Activated CD4-positive, alpha-beta T cell treated with anti-CD3 and anti-CD28 coated beads, Interleukin-2, amount 10 ng/mL, durations not matched to agents 7 days and 5 days (primary cell): ENCODE measurements around the gene TRIM14. TPM values are rescaled to one million over a fixed set of nuclear protein-coding genes. Genes with fewer than 3 reads are reported as not detected.
"Not testable (repeated sequence)": the region's sequence is repeated elsewhere in the genome, so short reads cannot be mapped to it uniquely, and the experiment has no call there.

Experiments used
- CTCF ChIA-PET: fragments of 350-600 bp; sonication (Branson Sonifier 250); formaldehyde crosslinking; loops from one replicate; lab custom pipeline; 2021; ENCODE audit warnings: antibody characterized with exemption; lab: Charles Lee
- POLR2A ChIA-PET: fragments of 350-600 bp; sonication (Branson Sonifier 250); formaldehyde crosslinking; loops from one replicate; lab custom pipeline; 2021; ENCODE audit warnings: antibody characterized with exemption; lab: Charles Lee
- DNase-seq: peaks from one replicate; pipeline ENCODE4 v3.0.0-alpha.2; 2020
- H3K27ac Mint-ChIP-seq: one replicate; pipeline ENCODE4 v1.8.0; 2021; ENCODE audit warnings: mild to moderate bottlenecking, moderate library complexity, mixed read lengths
- H3K27me3 Mint-ChIP-seq: one replicate; pipeline ENCODE4 v1.8.0; 2021; ENCODE audit warnings: mixed read lengths
- H3K36me3 Mint-ChIP-seq: one replicate; pipeline ENCODE4 v1.8.0; 2021; ENCODE audit warnings: low read depth, mixed read lengths
- H3K4me1 Mint-ChIP-seq: one replicate; pipeline ENCODE4 v1.8.0; 2021; ENCODE audit warnings: mixed read lengths
- H3K4me3 Mint-ChIP-seq: one replicate; pipeline ENCODE4 v1.8.0; 2021; ENCODE audit warnings: mild to moderate bottlenecking, moderate library complexity, mixed read lengths
- H3K9me3 Mint-ChIP-seq: one replicate; pipeline ENCODE4 v1.8.0; 2021; ENCODE audit warnings: mixed read lengths
- total RNA-seq, 2 experiments: library from RNA; stranded (reverse); gene quantifications; one replicate each; pipeline ENCODE4 v1.2.3, GENCODE V29; 2021

Gene TRIM14
- total RNA-seq, 2 experiments from 2014 or later = 116 to 124 TPM

DNA sequence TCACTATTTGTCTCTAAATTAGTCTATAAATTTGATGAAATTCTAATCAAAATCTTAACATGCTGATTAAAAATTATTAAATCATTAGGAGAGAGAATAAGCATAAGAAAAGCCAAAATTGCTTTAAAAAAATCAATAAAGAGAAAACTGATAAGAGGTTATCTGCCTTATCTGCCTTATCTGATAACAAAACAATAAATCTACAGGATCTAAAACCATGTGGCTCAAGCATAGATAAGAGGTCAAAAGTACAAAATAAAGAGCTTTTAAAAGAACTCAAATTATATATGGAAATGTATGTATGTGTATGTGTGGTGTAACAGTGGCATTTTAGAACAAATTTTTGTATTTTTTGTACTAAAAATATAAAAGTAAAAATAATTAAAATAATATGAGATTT is 18.6 kb downstream of the TRIM14 start:
- POLR2A ChIA-PET = interaction anchor here (0.6 kb wide), 1 partner anchor 157 kb away, joined by 5 read pairs; no protein-coding TSS in a partner anchor
- Mint-ChIP-seq H3K9me3 (peaks cover under 1% of the 10 kb centered on the region), H3K36me3 (peaks cover 71% of the 10 kb centered on the region), H3K27ac (peak overlapping the region; percentile 88), H3K27me3 (no peaks in the 10 kb centered on the region), H3K4me3 (peak overlapping the region; percentile 44), H3K4me1 (peaks cover 83% of the 10 kb centered on the region)
- CTCF ChIA-PET = interaction anchor here (0.6 to 7.1 kb wide), 4 partner anchors 11 to 26 kb away, joined by 3 to 39 read pairs (median 6); partner anchors contain the start of gene TRIM14
- no peak for DNase-seq

DNA sequence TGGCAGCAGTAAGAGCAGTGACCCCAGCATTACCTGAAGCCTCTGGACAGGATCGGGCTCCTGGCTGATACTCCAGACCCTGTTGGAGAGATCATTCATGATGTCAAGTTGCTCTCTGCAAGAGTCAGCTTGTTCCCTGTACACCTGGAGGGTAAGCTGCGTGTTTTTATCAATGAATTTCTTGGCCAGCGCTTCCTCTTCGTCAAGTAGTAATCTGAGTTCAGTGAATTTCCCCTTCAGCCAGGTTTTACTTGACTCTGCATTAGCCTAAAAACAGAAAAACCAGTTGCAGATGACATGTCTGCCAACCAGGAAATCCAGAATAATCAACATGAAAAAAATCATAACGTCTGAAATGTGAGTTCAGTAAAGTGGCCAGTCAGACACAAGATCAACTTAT is 19.1 kb downstream of the TRIM14 start:
- H3K4me3 Mint-ChIP-seq = peak overlapping the region; percentile 44
- H3K27ac Mint-ChIP-seq = peak overlapping the region; percentile 88
- H3K9me3 Mint-ChIP-seq = no peaks in the 10 kb centered on the region
- H3K4me1 Mint-ChIP-seq = peaks cover 78% of the 10 kb centered on the region
- no peaks in the 10 kb centered on the region for H3K27me3 Mint-ChIP-seq
- ChIA-PET POLR2A (no interaction called here), CTCF (interaction anchor here (7.1 kb wide), 1 partner anchor 13 kb away, joined by 39 read pairs; no protein-coding TSS in a partner anchor)
- DNase-seq = peak; percentile 23
- peaks cover 70% of the 10 kb centered on the region for H3K36me3 Mint-ChIP-seq

DNA sequence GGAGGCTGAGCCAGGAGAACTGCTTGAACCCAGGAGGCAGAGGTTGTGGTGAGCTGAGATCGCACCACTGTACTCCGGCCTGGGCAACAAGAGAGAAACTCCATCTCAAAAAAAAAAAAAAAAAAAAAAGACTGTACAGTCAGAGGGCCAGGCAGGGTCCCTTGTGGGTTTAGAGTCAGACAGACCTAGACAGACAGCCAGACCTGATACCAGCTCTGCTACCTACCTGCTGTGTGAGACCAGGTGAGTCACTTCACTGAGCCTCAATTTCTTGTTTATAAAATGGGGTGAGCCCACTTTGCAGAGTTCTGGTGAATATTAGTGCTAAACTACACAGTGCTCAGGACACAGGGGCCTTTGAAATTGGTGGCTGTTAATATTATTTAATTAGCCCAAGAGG is 19.7 kb downstream of the TRIM14 start:
- H3K4me1 Mint-ChIP-seq = peaks cover 76% of the 10 kb centered on the region
- H3K27me3 Mint-ChIP-seq = no peaks in the 10 kb centered on the region
- ChIA-PET CTCF (interaction anchor here (2.3 to 7.1 kb wide), 2 partner anchors 12 to 19 kb away, joined by 9 to 39 read pairs; partner anchors contain the start of gene TRIM14), POLR2A (interaction anchor here (0.6 kb wide), 1 partner anchor 43 kb away, joined by 5 read pairs; no protein-coding TSS in a partner anchor)
- peaks cover 70% of the 10 kb centered on the region for H3K36me3 Mint-ChIP-seq
- H3K9me3 Mint-ChIP-seq = no peaks in the 10 kb centered on the region
- H3K4me3 Mint-ChIP-seq = no peak overlapping the region
- peak overlapping the region; percentile 88 for H3K27ac Mint-ChIP-seq
- DNase-seq = no peak

DNA sequence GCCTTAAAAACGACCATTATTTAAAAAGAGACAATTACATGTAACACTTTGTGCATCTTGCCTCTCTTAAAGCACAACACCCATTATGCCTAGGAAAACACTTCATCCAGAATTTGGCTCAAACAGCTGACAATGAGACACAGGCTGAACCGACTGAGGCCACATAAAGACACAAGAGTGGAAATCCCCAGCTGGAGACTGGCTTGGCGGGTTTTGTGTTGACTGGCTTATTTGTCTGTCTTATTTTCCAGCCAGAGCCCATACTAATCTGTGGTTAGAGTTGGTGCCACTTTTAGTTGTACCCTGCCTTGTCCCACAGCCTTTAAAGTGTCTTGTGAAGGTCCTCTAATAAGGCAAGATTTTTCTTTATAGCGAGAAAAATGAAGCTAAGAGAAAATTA is 21.2 kb downstream of the TRIM14 start:
- no peak overlapping the region for H3K4me3 Mint-ChIP-seq
- DNase-seq = peak; percentile 34
- H3K9me3 Mint-ChIP-seq = no peaks in the 10 kb centered on the region
- no peaks in the 10 kb centered on the region for H3K27me3 Mint-ChIP-seq
- CTCF ChIA-PET = interaction anchor here (0.6 to 7.1 kb wide), 12 partner anchors 9 to 160 kb away, joined by 3 to 39 read pairs (median 4); partner anchors contain the start of gene TRIM14
- peaks cover 72% of the 10 kb centered on the region for H3K4me1 Mint-ChIP-seq
- peak overlapping the region; percentile 19 for H3K27ac Mint-ChIP-seq
- H3K36me3 Mint-ChIP-seq = peaks cover 69% of the 10 kb centered on the region
- POLR2A ChIA-PET = interaction anchor here (0.9 kb wide), 1 partner anchor 23 kb away, joined by 3 read pairs; no protein-coding TSS in a partner anchor

DNA sequence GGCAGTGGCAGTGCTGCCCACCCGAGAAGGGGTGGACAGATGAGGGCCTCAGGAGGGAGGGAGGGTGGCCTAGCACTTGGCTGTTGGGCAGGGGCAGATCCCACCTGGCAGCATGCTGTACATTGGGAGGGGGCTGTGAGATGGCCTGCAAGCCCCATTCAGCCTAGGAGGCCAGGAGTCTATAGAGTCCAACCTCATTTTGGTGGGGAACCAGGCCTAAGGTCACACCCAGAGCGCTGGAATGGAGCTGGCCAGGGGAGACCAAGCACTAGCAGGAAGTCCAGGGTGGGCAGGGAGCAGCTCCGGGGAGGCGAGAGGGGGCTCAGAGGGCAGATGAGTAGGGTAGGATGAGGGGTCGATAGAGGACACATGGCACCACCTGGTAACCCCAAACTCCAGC is 22.9 kb downstream of the TRIM14 start:
- no peaks in the 10 kb centered on the region for H3K27me3 Mint-ChIP-seq
- H3K27ac Mint-ChIP-seq = no peak overlapping the region
- H3K9me3 Mint-ChIP-seq = no peaks in the 10 kb centered on the region
- H3K4me3 Mint-ChIP-seq = no peak overlapping the region
- peaks cover 60% of the 10 kb centered on the region for H3K4me1 Mint-ChIP-seq
- POLR2A ChIA-PET = no interaction called here
- no peak for DNase-seq
- H3K36me3 Mint-ChIP-seq = peaks cover 78% of the 10 kb centered on the region
- CTCF ChIA-PET = interaction anchor here (0.6 to 7.1 kb wide), 3 partner anchors 9 to 33 kb away, joined by 3 to 39 read pairs (median 3); no protein-coding TSS in a partner anchor

DNA sequence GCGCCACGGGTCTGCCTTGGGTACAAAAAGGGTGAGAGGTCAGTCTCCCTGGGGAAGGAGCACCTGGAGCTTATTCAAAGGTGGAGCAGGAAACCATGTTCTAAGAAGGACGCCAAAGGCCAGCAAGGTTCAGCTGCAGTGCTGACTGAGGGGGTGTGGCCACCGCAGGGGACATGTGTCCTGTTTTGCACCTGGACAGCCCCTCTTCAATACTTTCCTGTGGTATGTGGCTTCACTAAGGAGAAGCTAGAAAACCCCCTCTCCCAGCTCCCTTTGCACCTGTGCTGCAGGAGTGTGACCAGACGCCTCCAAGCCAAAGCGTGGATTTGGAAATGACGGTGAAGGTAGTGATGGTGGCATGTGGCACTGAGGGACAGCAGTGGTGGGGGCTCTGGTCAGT is 23.6 kb downstream of the TRIM14 start:
- Mint-ChIP-seq H3K4me1 (peaks cover 58% of the 10 kb centered on the region), H3K36me3 (peaks cover 81% of the 10 kb centered on the region), H3K27ac (peak overlapping the region; percentile 70), H3K4me3 (no peak overlapping the region), H3K27me3 (no peaks in the 10 kb centered on the region), H3K9me3 (no peaks in the 10 kb centered on the region)
- no peak for DNase-seq
- ChIA-PET POLR2A (no interaction called here), CTCF (interaction anchor here (1.6 to 7.1 kb wide), 2 partner anchors 8 to 13 kb away, joined by 3 to 39 read pairs; no protein-coding TSS in a partner anchor)

DNA sequence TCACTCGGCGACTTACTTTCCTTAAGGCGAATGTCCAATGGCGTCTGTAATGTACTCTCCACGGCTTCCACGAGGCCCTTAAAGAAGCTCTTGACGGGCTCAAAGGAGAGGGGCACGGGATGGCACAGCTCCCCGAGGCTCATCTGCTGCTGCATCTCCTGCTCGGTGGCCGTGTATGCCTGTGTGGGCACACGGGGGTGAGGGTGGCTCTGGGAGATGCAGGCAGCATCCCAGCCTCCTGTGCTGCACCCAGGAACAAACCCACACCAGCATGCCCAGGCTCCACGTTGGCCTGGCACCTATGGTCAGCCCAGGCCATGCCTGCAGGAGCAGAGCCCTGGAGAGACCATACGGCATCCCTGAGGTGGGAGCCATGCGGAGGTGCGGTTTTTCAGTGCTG is 24.2 kb downstream of the TRIM14 start:
- CTCF ChIA-PET = interaction anchor here (1.6 to 7.1 kb wide), 2 partner anchors 8 to 12 kb away, joined by 3 to 39 read pairs; no protein-coding TSS in a partner anchor
- Mint-ChIP-seq H3K4me1 (peaks cover 57% of the 10 kb centered on the region), H3K4me3 (no peak overlapping the region), H3K27ac (peak overlapping the region; percentile 79), H3K36me3 (peaks cover 79% of the 10 kb centered on the region), H3K27me3 (no peaks in the 10 kb centered on the region), H3K9me3 (no peaks in the 10 kb centered on the region)
- POLR2A ChIA-PET = no interaction called here
- no peak for DNase-seq

DNA sequence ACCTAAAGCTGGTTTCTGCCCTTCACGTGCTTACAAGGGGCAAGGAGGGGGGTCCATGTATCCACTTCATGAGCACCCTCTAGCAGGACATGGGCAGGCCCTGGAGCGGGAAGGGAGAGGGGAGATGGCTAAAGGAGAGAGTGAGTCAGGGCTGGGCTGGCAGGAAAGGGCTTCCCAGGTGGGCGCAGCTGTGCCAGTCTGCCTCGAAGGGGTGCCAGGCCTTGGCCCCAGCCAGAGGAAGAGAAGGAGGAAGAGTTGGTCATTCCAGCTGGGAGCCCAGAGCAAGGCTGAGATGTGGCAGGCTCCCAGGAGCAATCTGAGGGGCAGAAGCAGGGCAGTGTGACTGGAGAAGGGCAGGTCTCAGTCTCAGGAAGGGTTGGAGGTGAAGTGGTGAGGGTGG is 24.7 kb downstream of the TRIM14 start:
- CTCF ChIA-PET = interaction anchor here (7.1 kb wide), 1 partner anchor 7 kb away, joined by 39 read pairs; no protein-coding TSS in a partner anchor
- no peak for DNase-seq
- H3K27ac Mint-ChIP-seq = peak overlapping the region; percentile 79
- peaks cover 56% of the 10 kb centered on the region for H3K4me1 Mint-ChIP-seq
- H3K36me3 Mint-ChIP-seq = peaks cover 79% of the 10 kb centered on the region
- no peak overlapping the region for H3K4me3 Mint-ChIP-seq
- no peaks in the 10 kb centered on the region for H3K9me3 Mint-ChIP-seq
- POLR2A ChIA-PET = no interaction called here
- H3K27me3 Mint-ChIP-seq = no peaks in the 10 kb centered on the region

DNA sequence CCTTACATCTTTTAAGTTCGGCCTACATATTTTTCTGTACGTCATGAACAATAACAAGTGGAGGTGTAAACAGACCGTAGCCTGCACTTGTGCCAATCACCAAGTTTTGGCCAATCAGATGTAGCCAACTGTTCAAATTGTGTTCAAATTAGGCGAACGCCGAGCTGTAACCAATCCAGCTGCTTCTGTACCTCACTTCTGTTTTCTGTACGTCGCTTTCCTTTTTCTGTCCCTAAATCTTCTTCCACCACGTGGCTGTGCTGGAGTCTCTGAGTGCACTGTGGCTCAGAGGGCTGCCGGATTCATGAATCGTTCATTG is 26.4 kb downstream of the TRIM14 start:
- DNase-seq = no peak
- Mint-ChIP-seq H3K27ac (no peak overlapping the region), H3K36me3 (peaks cover 75% of the 10 kb centered on the region), H3K27me3 (no peaks in the 10 kb centered on the region), H3K4me3 (no peak overlapping the region), H3K9me3 (no peaks in the 10 kb centered on the region), H3K4me1 (peaks cover 46% of the 10 kb centered on the region)
- POLR2A ChIA-PET = no interaction called here
- CTCF ChIA-PET = interaction anchor here (1.3 kb wide), 2 partner anchors 13 to 17 kb away, joined by 3 read pairs; no protein-coding TSS in a partner anchor

DNA sequence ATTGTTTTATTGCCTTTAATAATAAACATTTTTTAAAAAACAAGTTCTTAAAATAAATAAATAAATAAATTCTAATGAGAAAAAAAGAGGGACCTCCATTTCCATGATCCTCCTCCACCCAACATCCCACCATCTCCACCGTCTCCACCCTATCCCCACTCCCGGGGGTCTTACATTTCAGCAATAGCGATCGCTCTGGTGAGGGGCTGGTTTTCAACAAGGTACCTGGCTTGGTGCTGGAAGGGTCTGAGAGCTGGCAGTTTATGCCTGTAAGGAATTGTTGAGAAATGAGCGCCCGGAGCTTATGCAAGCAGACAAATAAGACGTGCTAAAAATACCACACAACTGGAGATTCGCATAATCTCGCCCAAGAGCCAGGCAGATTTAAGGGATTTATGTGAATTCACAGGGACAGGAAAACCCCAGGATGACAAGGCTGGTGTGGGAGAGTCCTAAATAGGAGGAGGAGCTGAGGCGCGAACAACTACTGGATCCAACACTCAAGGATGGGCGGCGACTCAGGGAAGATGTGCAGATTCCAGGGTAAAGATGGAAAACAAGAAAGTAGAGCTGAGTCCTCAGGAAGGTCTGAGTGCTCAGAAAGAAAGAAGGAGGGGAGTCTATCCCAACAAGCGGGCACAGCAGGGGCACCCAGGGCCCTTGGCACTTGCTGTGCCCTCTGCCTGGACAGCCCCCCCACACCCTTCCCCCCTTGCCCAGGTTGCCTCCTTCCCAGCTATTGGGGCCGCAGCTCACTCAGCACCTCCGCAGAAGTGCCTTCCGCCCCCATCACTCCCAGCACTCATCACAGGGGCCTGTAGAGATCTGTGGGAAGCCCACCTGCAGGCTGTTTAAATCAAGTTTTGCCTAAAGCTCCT is 27.0 kb downstream of the TRIM14 start:
- no peak for DNase-seq
- peaks cover 71% of the 10 kb centered on the region for H3K36me3 Mint-ChIP-seq
- CTCF ChIA-PET = interaction anchor here (0.6 to 1.3 kb wide), 2 partner anchors 18 to 28 kb away, joined by 3 read pairs; no protein-coding TSS in a partner anchor
- H3K9me3 Mint-ChIP-seq = no peaks in the 10 kb centered on the region
- H3K27ac Mint-ChIP-seq = peak overlapping the region; percentile 47
- H3K4me3 Mint-ChIP-seq = no peak overlapping the region
- H3K4me1 Mint-ChIP-seq = peaks cover 42% of the 10 kb centered on the region
- POLR2A ChIA-PET = no interaction called here
- no peaks in the 10 kb centered on the region for H3K27me3 Mint-ChIP-seq

DNA sequence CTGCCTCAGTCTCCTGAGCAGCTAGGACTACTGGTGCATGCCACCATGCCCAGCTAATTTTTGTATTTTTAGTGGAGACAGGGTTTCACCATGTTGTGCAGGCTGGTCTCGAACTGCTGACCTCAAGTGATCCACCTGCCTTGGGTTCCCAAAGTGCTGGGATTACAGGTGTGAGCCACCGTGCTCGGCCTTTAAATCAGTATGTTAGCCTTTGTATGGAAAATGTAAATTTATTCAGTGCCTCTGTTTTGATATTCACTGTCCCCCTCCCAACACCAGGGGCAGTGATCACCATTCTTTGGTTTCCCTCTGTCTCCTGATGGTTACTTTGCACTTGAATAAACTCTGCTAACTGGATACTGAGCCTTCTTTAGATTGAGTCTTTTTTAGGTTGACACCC is 28.3 kb downstream of the TRIM14 start:
- H3K9me3 Mint-ChIP-seq, H3K27ac Mint-ChIP-seq, POLR2A ChIA-PET, DNase-seq, H3K4me3 Mint-ChIP-seq, H3K27me3 Mint-ChIP-seq: not testable (repeated sequence)
- peaks cover 69% of the 10 kb centered on the region for H3K36me3 Mint-ChIP-seq
- H3K4me1 Mint-ChIP-seq = peaks cover 37% of the 10 kb centered on the region
- CTCF ChIA-PET = interaction anchor here (1.6 kb wide), 1 partner anchor 11 kb away, joined by 4 read pairs; no protein-coding TSS in a partner anchor

DNA sequence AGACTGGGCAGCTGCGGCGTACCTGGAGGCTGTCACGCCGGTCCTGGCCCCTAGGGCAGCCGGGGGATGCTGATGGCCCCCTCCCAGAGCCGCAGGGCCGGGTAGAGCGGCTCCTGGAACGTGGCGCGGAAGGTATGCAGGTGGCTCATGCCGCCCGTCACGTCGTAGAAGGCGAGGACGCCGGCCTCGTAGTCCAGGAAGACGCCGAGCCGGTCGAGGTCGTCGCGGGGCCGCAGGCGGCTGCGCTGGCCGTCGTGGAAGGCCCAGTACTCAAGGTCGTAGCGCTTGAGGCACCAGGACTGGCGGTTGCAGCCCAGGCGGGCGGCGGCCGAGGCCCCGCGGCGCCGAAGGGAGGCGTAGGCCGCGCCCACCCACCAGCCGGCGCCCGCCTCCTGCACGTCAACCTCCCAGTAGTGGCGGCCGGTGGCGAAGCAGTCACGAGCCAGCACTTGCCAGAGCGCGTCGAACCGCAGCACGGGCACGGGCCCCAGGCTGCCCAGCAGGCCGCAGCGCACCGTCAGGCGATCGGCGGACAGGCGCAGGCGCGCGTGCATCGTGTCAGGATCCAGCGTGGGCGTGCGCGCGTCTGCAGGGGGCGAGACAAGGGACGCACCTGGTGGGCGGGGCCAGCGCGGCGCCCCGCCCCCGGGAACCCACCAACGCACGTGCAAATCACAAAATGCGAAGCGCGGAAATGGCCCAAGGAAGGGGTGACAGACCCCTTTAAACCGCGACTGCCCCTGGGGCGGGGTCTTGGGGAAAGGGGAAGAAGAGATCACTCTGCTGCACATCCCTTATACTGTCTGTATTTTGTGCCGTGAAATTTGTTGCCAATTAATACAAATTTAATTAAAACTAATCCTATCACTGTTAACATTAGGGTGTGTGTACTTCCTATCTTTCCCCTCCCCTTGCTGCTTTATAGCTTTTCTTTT is 31.3 kb downstream of the TRIM14 start:
- no peak overlapping the region for H3K4me3 Mint-ChIP-seq

More for the DNA sequence above, 31.3 kb downstream of the TRIM14 start:
- Mint-ChIP-seq H3K9me3 (no peaks in the 10 kb centered on the region), H3K27ac (no peak overlapping the region), H3K36me3 (peaks cover 66% of the 10 kb centered on the region), H3K4me1 (peaks cover 36% of the 10 kb centered on the region), H3K27me3 (no peaks in the 10 kb centered on the region)
- ChIA-PET CTCF (interaction anchor here (0.5 to 6.0 kb wide), 4 partner anchors 9 to 129 kb away, joined by 3 to 39 read pairs (median 3); no protein-coding TSS in a partner anchor), POLR2A (no interaction called here)
- DNase-seq = no peak
